SHP77 (cell line): ENCODE measurements around the gene PPP1R13L.
"Not testable (repeated sequence)": the region's sequence is repeated elsewhere in the genome, so short reads cannot be mapped to it uniquely, and the experiment has no call there.

ENCODE experiments used
- DNase-seq, 2 experiments: peaks; one replicate each; lab custom pipeline; 2025; lab: John Stamatoyannopoulos, UW

Gene PPP1R13L

GRCh38 chr19:45429896-45430295 is 25.0 kb upstream of the PPP1R13L start:
- DNase-seq = not testable (repeated sequence)

GRCh38 chr19:45428384-45429231 is 23.7 kb upstream of the PPP1R13L start:
- DNase-seq = no peak

GRCh38 chr19:45424191-45425058 is 19.6 kb upstream of the PPP1R13L start:
- DNase-seq = peak; percentile 56

- DNase-seq = peak; percentile 96 to 98
Observed at GRCh38 chr19:45423589-45424190, 18.8 kb upstream of the PPP1R13L start, which contains the start of gene ERCC1. Gene ERCC1, minus strand, starts transcription at chr19:45423917. Its CDS starts 543 bp downstream, at chr19:45423374.

- no peak for DNase-seq
Observed at GRCh38 chr19:45423033-45423588, 18.2 kb upstream of the PPP1R13L start.

GRCh38 chr19:45421947-45422498 is 17.2 kb upstream of the PPP1R13L start:
- DNase-seq = no peak

- no peak for DNase-seq
Observed at GRCh38 chr19:45420871-45421270, 16.0 kb upstream of the PPP1R13L start.

GRCh38 chr19:45420356-45420755 is 15.5 kb upstream of the PPP1R13L start:
- DNase-seq = no peak

- DNase-seq = no peak
Observed at GRCh38 chr19:45419895-45420294, 15.0 kb upstream of the PPP1R13L start.

- no peak for DNase-seq
Observed at GRCh38 chr19:45419396-45419795, 14.5 kb upstream of the PPP1R13L start.

GRCh38 chr19:45418802-45419201 is 13.9 kb upstream of the PPP1R13L start:
- DNase-seq = no peak

- DNase-seq = no peak
Observed at GRCh38 chr19:45417151-45417550, 12.3 kb upstream of the PPP1R13L start.

- DNase-seq = no peak
Observed at GRCh38 chr19:45414468-45414867, 9.6 kb upstream of the PPP1R13L start.

- no peak for DNase-seq
Observed at GRCh38 chr19:45413497-45413896, 8.6 kb upstream of the PPP1R13L start.

- DNase-seq = not testable (repeated sequence)
Observed at GRCh38 chr19:45410330-45410729, 5.5 kb upstream of the PPP1R13L start.

- DNase-seq = no peak
Observed at GRCh38 chr19:45409557-45409920, 4.7 kb upstream of the PPP1R13L start.

GRCh38 chr19:45408830-45409556 is 4.1 kb upstream of the PPP1R13L start:
- no peak for DNase-seq

GRCh38 chr19:45408121-45408520 is 3.3 kb upstream of the PPP1R13L start:
- DNase-seq = no peak

- DNase-seq = not testable (repeated sequence)
Observed at GRCh38 chr19:45407585-45407984, 2.7 kb upstream of the PPP1R13L start.

- DNase-seq = no peak
Observed at GRCh38 chr19:45407091-45407375, 2.2 kb upstream of the PPP1R13L start.
